Common myeloid progenitor, CD34-positive (primary cell): ENCODE results near the gene NME9.

ENCODE experiments used
- CTCF ChIA-PET: fragments of 350-600 bp; sonication (Branson Sonifier 250); formaldehyde crosslinking; loops from one replicate; lab custom pipeline; 2021; ENCODE audit warnings: antibody characterized with exemption; lab: Charles Lee
- POLR2A ChIA-PET: fragments of 350-600 bp; sonication (Branson Sonifier 250); formaldehyde crosslinking; loops from one replicate; lab custom pipeline; 2021; ENCODE audit warnings: antibody characterized with exemption; lab: Charles Lee
- DNase-seq, 3 donors: peaks; one replicate each; pipeline versions ENCODE4 v3.0.0 to v3.0.0-alpha.2; 2013
- H3K27ac ChIP-seq, 2 experiments: 1 replicate in 1 of 2; 2 replicates in 1 of 2; pipeline ENCODE4 v1.7.0; 2013; ENCODE audit warnings: inconsistent platforms in 2 of 2, low read length in 2 of 2, mild to moderate bottlenecking in 2 of 2, low read depth in 1 of 2, moderate library complexity in 1 of 2; ENCODE audit not compliant: severe bottlenecking in 2 of 2, insufficient read depth in 1 of 2, poor library complexity in 1 of 2
- H3K27me3 ChIP-seq, 5 experiments: replicated peaks in 2 of 5; 1 replicate in 3 of 5; 2 replicates in 2 of 5; pipeline versions ENCODE4 v1.6.1 to v1.7.0; 2013; ENCODE audit warnings: low read length in 4 of 5, mild to moderate bottlenecking in 2 of 5, moderate library complexity in 2 of 5, inconsistent platforms in 1 of 5; ENCODE audit not compliant: insufficient read depth in 5 of 5, control insufficient read depth in 4 of 5
- H3K36me3 ChIP-seq, 4 experiments: 1 replicate in 2 of 4; 2 replicates in 2 of 4; pipeline versions ENCODE4 v1.6.1 to v1.7.0; 2013; ENCODE audit warnings: low read length in 3 of 4, control low read depth in 1 of 4, mild to moderate bottlenecking in 1 of 4; ENCODE audit not compliant: control insufficient read depth in 4 of 4, insufficient read depth in 4 of 4
- H3K4me1 ChIP-seq, 4 experiments: 1 replicate in 3 of 4; 2 replicates in 1 of 4; pipeline versions ENCODE4 v1.6.1 to v1.7.1; 2013; ENCODE audit warnings: low read length in 3 of 4, mild to moderate bottlenecking in 3 of 4, control low read depth in 1 of 4, inconsistent platforms in 1 of 4, moderate library complexity in 1 of 4; ENCODE audit not compliant: control insufficient read depth in 4 of 4, insufficient read depth in 4 of 4; ENCODE audit errors: control extremely low read depth in 1 of 4
- H3K4me3 ChIP-seq, 7 experiments: 1 replicate in 4 of 7; 2 replicates in 3 of 7; pipeline versions ENCODE4 v1.5.1 to v1.7.0; 2013; ENCODE audit warnings: mild to moderate bottlenecking in 7 of 7, low read length in 6 of 7, moderate library complexity in 6 of 7, inconsistent platforms in 2 of 7, low read depth in 2 of 7, control low read depth in 1 of 7; ENCODE audit not compliant: insufficient read depth in 4 of 7, control insufficient read depth in 1 of 7; ENCODE audit errors: extremely low read depth in 1 of 7
- H3K9me3 ChIP-seq, 5 experiments: 1 replicate in 4 of 5; 2 replicates in 1 of 5; pipeline versions ENCODE4 v1.6.1 to v1.7.1; 2013; ENCODE audit warnings: low read length in 4 of 5, mild to moderate bottlenecking in 2 of 5, inconsistent platforms in 1 of 5, low read depth in 1 of 5, moderate library complexity in 1 of 5; ENCODE audit not compliant: control insufficient read depth in 4 of 5, insufficient read depth in 2 of 5; ENCODE audit errors: control extremely low read depth in 1 of 5
- WGBS: methylation state at CpG from one replicate; pipeline ENCODE4 v1.1.5; 2013; ENCODE audit not compliant: insufficient coverage; 5-methylcytosine and 5-hydroxymethylcytosine counted together

Gene NME9

GRCh38 chr3:138326866-138327595 lies 2.6 kb downstream of the NME9 start:
- WGBS = 98% methylated on average over 6 of the region's 12 CpGs
- H3K36me3 ChIP-seq = no peaks in the 10 kb centered on the region
- no peak for DNase-seq
- CTCF ChIA-PET = interaction anchor here (0.8 kb wide), 1 partner anchor 11 kb away, joined by 3 read pairs; no protein-coding TSS in a partner anchor
- H3K27me3 ChIP-seq = no peaks in the 10 kb centered on the region
- POLR2A ChIA-PET = no interaction called here
- H3K9me3 ChIP-seq = no peaks in the 10 kb centered on the region
- no peak overlapping the region for H3K4me3 ChIP-seq
- H3K4me1 ChIP-seq = peaks cover 5 to 29% (median 19%) of the 10 kb centered on the region in 4 experiments
- H3K27ac ChIP-seq = no peak overlapping the region

GRCh38 chr3:138325990-138326389 lies 3.7 kb downstream of the NME9 start:
- H3K27me3 ChIP-seq = no peaks in the 10 kb centered on the region
- H3K4me3 ChIP-seq = no peak overlapping the region
- no peak overlapping the region for H3K27ac ChIP-seq
- DNase-seq = no peak
- H3K36me3 ChIP-seq = no peaks in the 10 kb centered on the region
- POLR2A ChIA-PET = no interaction called here
- H3K9me3 ChIP-seq = no peaks in the 10 kb centered on the region
- H3K4me1 ChIP-seq = peaks cover 5 to 29% (median 19%) of the 10 kb centered on the region in 4 experiments
- CTCF ChIA-PET = interaction anchor here (0.7 kb wide), 1 partner anchor 13 kb away, joined by 3 read pairs; no protein-coding TSS in a partner anchor

GRCh38 chr3:138323971-138324370 lies 5.7 kb downstream of the NME9 start:
- no peak for DNase-seq
- no peaks in the 10 kb centered on the region for H3K27me3 ChIP-seq
- ChIA-PET POLR2A (no interaction called here), CTCF (no interaction called here)
- peaks cover 4 to 20% (median 10%) of the 10 kb centered on the region in 4 experiments for H3K4me1 ChIP-seq
- WGBS = 100% methylated on average over 2 of the region's 4 CpGs
- no peak overlapping the region for H3K27ac ChIP-seq
- no peak overlapping the region for H3K4me3 ChIP-seq
- no peaks in the 10 kb centered on the region for H3K9me3 ChIP-seq
- H3K36me3 ChIP-seq = no peaks in the 10 kb centered on the region

- CTCF ChIA-PET = no interaction called here
- WGBS = 100% methylated on average over 1 of the region's 1 CpG
Observed at GRCh38 chr3:138317687-138318086, 12.0 kb downstream of the NME9 start.

GRCh38 chr3:138314751-138315150 lies 14.9 kb downstream of the NME9 start:
- no peaks in the 10 kb centered on the region for H3K4me1 ChIP-seq
- no peak for DNase-seq
- H3K9me3 ChIP-seq = peaks cover 0 to 8% (median 1%) of the 10 kb centered on the region in 5 experiments
- POLR2A ChIA-PET = no interaction called here
- H3K27me3 ChIP-seq = peaks cover 0 to 2% (median 0%) of the 10 kb centered on the region in 5 experiments
- WGBS = no CpG with 5 or more reads among the region's 1 CpG
- CTCF ChIA-PET = interaction anchor here (2.5 kb wide), 1 partner anchor 14 kb away, joined by 10 read pairs; no protein-coding TSS in a partner anchor
- no peak overlapping the region for H3K4me3 ChIP-seq
- no peak overlapping the region for H3K27ac ChIP-seq
- H3K36me3 ChIP-seq = no peaks in the 10 kb centered on the region

More at GRCh38 chr3:138317687-138318086, 12.0 kb downstream of the NME9 start:
- peaks cover 0 to 6% (median 2%) of the 10 kb centered on the region in 4 experiments for H3K4me1 ChIP-seq
- POLR2A ChIA-PET = no interaction called here
- no peak overlapping the region for H3K27ac ChIP-seq
- no peak overlapping the region for H3K4me3 ChIP-seq
- H3K27me3 ChIP-seq = peaks cover 0 to 2% (median 0%) of the 10 kb centered on the region in 5 experiments
- H3K36me3 ChIP-seq = no peaks in the 10 kb centered on the region
- H3K9me3 ChIP-seq = no peaks in the 10 kb centered on the region
- no peak for DNase-seq

- no peak overlapping the region for H3K4me3 ChIP-seq
- WGBS = no CpG with 5 or more reads among the region's 4 CpGs
- DNase-seq = no peak
- peaks cover 0 to 2% (median 0%) of the 10 kb centered on the region in 5 experiments for H3K27me3 ChIP-seq
- no peaks in the 10 kb centered on the region for H3K36me3 ChIP-seq
- ChIA-PET POLR2A (no interaction called here), CTCF (no interaction called here)
- H3K4me1 ChIP-seq = no peaks in the 10 kb centered on the region
- peaks cover 1 to 27% (median 17%) of the 10 kb centered on the region in 5 experiments for H3K9me3 ChIP-seq
- H3K27ac ChIP-seq = no peak overlapping the region
Observed at GRCh38 chr3:138310494-138310893, 19.2 kb downstream of the NME9 start.

GRCh38 chr3:138308783-138309182 lies 20.9 kb downstream of the NME9 start:
- POLR2A ChIA-PET = no interaction called here
- no peaks in the 10 kb centered on the region for H3K4me1 ChIP-seq
- H3K4me3 ChIP-seq = no peak overlapping the region
- H3K27ac ChIP-seq = no peak overlapping the region
- peaks cover 1 to 27% (median 17%) of the 10 kb centered on the region in 5 experiments for H3K9me3 ChIP-seq
- H3K27me3 ChIP-seq = peaks cover 0 to 2% (median 0%) of the 10 kb centered on the region in 5 experiments
- no peaks in the 10 kb centered on the region for H3K36me3 ChIP-seq
- CTCF ChIA-PET = interaction anchor here (0.6 kb wide), 1 partner anchor 1156 kb away, joined by 4 read pairs; no protein-coding TSS in a partner anchor
- DNase-seq = no peak
